Sigmoid colon (tissue), 4 donors: ENCODE data around the gene PRKAR2A.

Experiments used
- CTCF ChIP-seq, 4 experiments: fragments of 450-650 bp in 3 of 4; fragments of 200-600 bp in 1 of 4; IDR thresholded peaks; one replicate each; pipeline ENCODE4 v1.5.1; 2016 to 2019; ENCODE audit warnings: antibody characterized with exemption in 4 of 4, mild to moderate bottlenecking in 3 of 4, moderate library complexity in 2 of 4
- EP300 ChIP-seq, 4 donors: sonication (generic); formaldehyde crosslinking; IDR thresholded peaks; one replicate each; pipeline ENCODE4 v1.6.1; 2017; ENCODE audit warnings: antibody characterized with exemption in 4 of 4
- POLR2A ChIP-seq, 2 donors: fragments of 450-650 bp; IDR thresholded peaks; one replicate each; pipeline ENCODE4 v1.6.1; 2016; ENCODE audit warnings: antibody characterized with exemption in 2 of 2, mild to moderate bottlenecking in 2 of 2, moderate library complexity in 2 of 2
- POLR2AphosphoS5 ChIP-seq, 4 donors: sonication (generic); formaldehyde crosslinking; IDR thresholded peaks; one replicate each; pipeline ENCODE4 v1.6.1; 2017; ENCODE audit warnings: antibody characterized with exemption in 4 of 4

- TF ChIP-seq POLR2A (IDR thresholded peaks at IDR 0.05), result no peak
- no peak for TF ChIP-seq POLR2AphosphoS5 (IDR thresholded peaks at IDR 0.05)
- TF ChIP-seq CTCF (IDR thresholded peaks at IDR 0.05), result no peak
- no peak for TF ChIP-seq EP300 (IDR thresholded peaks at IDR 0.05)
Measured at GRCh38 chr3:48885753-48886152, 38.1 kb upstream of the PRKAR2A start.
